Stimulated activated naive CD4-positive, alpha-beta T cell (primary cell): ENCODE measurements around the gene SEPTIN1.

ENCODE experiments used
- DNase-seq, 6 experiments: peaks; one replicate each; lab custom pipeline; 2025; lab: John Stamatoyannopoulos, UW

SEPTIN1 gene, protein sequence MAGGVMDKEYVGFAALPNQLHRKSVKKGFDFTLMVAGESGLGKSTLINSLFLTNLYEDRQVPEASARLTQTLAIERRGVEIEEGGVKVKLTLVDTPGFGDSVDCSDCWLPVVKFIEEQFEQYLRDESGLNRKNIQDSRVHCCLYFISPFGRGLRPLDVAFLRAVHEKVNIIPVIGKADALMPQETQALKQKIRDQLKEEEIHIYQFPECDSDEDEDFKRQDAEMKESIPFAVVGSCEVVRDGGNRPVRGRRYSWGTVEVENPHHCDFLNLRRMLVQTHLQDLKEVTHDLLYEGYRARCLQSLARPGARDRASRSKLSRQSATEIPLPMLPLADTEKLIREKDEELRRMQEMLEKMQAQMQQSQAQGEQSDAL

DNA sequence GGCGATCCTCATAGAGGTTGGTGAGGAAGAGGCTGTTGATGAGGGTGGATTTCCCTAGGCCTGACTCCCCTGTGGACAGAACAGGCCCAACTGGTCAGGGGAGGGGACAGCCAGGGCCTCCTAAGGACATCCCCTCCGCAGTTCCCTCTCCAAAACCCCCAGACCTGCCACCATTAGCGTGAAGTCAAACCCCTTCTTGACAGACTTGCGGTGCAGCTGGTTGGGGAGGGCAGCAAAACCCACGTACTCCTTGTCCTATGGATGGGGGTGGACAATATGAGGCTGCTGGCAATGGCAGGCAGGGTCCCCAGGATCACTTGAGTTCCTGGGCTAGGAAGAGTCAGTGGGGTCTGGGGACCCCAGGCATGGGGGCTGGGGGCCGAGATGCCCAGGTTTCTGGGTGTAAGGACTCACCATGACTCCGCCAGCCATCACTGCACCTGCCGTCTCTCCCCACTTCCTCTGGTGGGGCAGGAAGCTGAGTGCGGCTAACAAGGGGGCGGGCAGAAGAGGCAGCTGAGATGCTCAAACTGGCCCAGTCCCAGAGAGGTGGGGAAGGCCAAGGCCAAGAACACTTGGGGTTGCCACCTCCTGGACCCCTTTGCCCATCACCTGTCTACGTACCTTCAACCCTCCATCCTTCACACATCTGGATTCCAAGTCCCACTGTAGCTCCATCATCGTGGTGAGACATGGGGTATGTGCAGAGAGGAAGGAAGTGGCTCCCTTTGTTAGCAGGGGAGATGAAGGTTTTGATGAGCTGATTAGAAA is at the start of gene SEPTIN1:
Gene SEPTIN1, minus strand, starts transcription at position 451 of the 771 bp plus-strand sequence. Its CDS starts 19 bp downstream, at position 432.
- DNase-seq, result peak; percentile 53 to 84 (median 68)

DNA sequence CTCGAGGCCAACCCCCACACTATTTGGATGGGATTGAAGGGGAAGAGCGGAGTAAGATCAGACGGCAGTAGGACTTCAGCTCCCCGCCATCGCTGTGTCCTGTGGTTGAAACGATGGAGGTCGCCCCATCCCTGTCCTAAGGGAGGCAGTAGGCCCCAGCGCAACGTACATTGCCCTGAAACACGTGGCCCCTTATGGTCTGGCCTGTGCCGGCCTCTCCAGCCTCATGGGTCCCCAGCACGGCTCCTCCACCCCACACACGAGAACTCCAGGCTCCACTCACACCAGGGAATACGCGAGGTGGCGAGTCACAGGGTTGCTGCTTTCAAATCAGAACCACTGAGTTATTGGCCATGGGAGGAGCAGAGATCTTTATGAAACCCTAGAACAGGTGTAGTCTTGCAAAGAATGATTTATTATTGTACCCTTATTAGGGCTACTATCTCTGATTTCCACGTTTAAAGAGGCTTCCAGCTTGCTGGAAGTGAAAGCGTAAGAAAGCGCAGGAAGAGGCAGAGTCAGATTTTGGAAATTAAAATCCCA is 48.1 kb upstream of the SEPTIN1 start:
- DNase-seq, result no peak

DNA sequence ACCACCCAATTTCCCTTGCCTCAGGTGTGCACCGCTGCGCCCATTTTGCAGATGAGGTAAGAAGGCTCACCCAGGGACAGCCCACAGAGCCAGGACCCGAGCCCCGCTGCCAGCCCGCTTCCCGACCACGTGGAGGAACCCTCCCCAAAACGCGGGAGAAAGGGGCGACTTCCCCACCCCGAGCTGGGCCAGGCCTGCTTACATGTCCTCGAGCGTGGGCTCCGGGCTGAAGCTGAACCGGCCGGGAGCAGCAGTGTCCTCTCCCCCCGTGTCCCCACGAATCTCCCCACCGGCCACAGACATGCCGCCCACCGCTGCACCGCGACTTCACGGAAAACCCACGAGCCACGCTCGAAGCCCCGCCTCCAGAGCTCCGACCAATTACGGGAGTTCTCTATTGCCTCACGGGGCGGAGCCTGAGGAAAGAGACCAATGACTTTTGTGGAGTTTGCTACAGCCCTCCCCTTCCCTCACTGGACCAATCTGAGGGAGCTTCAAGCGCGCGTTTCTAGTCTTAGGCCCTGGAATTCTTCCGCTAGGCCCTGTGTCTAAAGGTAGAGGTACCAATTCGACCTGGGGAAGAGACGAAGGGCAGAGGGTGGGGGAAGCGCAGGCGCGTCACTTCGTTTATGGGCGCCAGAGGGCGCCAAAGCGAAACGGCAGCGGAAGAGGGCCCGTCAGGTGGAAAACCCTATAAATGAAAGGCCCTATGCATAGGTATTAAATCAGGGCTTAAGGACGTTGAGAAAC is 47.5 kb upstream of the SEPTIN1 start, which contains the start of gene DCTPP1:
Gene DCTPP1, minus strand, starts transcription at position 353 of the 750 bp plus-strand sequence. Its CDS starts 50 bp downstream, at position 303.
- peak; percentile 93 to 98 (median 96) for DNase-seq

DNA sequence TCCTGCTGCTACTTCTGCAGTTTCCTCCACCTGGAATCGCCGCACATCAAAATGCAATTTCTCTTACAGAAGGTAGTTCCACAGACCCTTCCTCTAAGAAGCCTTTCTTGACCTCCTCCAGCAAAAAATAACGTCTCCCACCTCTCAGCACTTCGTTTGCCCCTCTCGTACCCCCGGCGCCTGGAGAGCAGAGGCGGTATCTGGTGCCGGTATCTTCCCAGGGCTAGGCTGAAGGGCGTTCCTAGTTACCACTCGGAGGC is 47.0 kb upstream of the SEPTIN1 start:
- DNase-seq, result peak in 1 of 6 experiments; percentile 26

DNA sequence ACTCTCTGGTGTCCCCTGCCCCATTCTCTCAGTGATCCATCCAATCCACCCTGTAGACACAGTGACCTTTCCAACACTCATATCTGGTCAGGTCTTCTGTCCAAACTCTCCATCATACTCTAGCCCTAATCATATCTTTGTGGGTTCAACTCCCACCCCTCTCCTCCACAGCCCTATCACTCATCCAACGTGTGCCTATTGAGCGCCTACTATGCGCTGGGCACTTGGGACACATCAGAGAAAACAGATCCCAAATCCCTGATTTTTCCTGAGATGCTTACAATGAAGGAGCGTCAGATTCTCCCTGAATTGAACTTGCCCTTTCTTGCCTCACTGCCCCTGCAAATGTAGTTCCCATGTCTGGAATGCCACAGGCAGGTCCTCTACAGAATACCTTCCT is 45.7 kb upstream of the SEPTIN1 start:
- DNase-seq, result no peak

DNA sequence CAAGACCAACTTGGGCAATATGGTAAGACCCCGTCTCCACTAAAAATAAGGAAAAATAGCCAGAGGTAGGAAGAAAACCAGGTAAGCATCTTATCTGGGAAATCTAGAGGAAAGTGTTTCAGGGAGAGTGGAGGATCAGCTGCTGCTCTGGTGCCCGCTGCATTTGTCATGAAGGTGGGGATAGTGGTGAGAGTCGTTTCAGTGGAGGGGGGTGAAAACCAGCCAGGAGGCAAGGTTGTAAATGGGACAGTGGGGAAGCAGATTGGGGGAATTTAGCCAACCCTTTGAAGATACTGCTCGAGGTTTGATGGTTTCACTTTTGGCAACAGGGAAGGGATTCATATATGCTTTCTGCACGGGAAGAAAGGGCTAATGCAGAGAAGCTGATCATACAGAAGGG is 38.6 kb upstream of the SEPTIN1 start:
- no peak for DNase-seq

DNA sequence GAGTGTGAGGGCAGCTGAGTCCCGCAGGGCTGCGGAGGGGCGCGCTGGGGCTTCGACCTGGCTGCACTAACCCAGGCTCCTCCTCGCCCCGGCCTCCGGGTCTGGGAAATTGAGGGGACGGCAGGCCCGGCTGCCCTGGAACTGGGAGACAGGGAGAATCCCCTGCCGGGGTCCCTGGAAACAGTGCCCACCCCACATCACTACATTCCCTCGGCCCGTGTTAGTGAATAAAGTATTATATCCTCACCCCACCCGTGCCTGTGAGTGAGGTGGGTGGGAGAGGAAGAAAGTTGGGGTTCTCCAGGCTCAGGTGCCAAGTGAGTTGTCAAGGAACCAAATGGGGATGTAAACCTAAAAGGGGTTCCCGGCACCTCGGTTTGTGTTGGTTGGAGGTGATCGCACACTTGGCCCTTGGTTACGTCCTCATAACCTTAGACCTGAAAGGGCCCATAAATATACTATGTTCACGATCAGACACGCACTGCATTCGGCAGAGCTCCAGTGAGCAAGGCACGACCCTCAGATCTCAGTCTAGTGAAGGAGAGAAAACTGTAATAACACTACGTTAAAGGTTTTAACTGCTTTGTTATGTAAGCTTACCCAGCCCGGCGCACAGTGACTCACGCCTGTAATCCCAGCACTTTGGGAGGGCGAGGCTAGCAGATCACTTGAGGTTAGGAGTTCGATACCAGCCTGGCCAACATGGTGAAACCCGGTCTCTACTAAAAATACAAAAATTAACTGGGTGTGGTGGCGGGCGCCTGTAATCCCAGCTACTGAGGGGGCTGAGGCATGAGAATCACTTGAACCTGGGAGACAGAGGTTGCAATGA is 36.2 kb upstream of the SEPTIN1 start:
- DNase-seq, result peak in 1 of 6 experiments; percentile 22

DNA sequence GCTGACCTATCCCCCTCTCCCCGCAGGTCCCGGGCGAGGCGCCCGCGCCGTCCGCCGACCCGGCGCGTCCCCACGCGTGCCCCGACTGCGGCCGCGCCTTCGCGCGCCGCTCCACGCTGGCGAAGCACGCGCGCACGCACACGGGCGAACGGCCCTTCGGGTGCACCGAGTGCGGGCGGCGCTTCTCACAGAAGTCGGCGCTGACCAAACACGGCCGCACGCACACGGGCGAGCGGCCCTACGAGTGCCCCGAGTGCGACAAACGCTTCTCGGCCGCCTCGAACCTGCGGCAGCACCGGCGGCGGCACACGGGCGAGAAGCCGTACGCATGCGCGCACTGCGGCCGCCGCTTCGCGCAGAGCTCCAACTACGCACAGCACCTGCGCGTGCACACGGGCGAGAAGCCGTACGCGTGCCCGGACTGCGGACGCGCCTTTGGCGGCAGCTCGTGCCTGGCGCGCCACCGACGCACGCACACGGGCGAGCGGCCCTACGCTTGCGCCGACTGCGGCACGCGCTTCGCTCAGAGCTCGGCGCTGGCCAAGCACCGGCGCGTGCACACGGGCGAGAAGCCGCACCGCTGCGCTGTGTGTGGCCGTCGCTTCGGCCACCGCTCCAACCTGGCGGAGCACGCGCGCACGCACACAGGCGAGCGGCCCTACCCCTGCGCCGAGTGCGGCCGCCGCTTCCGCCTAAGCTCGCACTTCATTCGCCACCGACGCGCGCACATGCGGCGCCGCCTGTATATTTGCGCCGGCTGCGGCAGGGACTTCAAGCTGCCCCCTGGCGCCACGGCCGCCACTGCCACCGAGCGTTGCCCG is 35.4 kb upstream of the SEPTIN1 start:
- DNase-seq, result peak; percentile 79 to 91 (median 84)

DNA sequence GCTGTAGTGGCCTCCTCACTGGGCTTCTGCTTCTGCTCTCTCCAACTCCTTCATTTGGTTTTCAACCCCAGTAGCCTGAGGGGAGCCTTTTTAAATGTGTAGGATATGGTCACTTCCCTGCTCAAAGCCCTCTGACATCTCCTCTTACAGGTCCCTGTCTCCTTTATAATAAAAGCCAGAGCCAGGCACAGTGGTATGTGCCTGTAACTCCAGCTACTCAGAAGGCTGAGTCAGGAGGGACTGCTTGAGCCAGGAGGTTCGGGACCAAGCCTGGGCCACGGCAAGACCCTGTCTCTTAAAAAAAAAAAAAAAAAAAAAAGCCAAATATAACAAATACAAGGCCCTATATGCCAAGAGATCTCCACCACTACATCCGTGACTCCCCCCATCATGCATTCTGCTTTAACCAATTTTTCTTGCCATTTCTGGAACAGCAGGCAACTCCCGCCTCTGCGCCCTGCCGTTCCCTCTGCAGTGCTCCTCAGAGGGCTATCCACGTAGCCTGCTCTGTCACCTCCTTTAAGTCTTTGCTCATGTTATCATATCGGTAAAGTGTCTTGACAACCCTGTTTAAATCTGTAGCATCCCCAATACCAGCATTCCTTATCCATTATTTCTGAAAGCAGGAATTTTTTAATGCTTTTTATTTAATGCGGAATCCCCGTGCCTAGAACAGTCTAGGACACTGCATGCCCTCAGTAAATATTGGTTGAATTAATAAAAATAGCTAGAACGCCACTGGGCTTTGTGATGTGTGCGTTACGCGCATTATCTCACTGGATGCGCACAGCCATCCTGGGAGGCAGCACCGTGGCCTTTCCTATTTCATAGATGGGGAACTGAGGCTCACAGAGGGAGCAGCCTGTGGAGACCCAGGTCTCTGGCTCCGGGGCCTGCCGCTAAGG is 34.5 kb upstream of the SEPTIN1 start:
- DNase-seq, result no peak

DNA sequence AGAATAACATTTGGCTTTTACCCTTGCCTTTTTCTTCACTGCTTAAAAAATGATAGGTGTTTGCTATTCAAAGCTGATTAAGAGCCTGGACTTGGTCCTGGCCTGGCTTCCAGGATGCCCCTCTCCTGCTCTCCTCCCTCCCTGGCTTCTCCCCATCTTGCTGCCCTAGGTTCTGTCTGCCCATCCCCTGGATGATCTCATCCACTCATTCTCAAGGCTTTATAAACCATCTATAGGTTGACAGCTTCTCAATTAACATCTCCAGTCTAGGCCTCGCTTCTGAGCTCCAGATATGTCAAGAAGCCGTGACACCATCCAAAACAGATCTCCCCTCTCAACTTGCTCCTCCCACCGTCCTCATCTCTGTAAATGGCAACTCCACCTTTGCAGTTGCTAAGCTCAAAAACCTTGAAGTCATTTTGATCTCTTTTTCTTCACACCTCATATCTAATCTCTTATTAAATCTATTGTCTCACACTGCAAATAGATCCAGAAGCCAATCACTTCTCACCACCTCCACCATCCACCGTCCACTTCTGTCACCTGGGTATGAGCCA is 33.8 kb upstream of the SEPTIN1 start:
- DNase-seq, result no peak

DNA sequence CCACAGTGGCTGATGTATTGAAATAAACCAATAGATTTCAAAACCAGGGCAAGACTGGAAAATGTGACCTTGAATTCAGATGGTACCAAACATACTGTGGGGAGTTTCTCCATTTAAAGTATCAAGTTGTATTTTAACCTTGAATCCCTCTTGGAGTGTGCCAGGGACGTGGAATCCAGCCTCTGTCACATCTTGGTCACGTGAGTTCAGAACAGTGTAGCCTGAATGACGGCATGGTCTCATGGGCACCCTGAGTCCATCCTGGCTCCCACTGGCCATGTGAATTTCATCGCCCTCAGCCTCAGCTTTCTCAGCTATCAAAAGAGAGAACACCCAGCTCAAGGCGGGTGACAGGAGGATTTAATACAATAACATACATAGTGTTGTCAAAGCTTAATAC is 31.8 kb upstream of the SEPTIN1 start:
- DNase-seq, result no peak

DNA sequence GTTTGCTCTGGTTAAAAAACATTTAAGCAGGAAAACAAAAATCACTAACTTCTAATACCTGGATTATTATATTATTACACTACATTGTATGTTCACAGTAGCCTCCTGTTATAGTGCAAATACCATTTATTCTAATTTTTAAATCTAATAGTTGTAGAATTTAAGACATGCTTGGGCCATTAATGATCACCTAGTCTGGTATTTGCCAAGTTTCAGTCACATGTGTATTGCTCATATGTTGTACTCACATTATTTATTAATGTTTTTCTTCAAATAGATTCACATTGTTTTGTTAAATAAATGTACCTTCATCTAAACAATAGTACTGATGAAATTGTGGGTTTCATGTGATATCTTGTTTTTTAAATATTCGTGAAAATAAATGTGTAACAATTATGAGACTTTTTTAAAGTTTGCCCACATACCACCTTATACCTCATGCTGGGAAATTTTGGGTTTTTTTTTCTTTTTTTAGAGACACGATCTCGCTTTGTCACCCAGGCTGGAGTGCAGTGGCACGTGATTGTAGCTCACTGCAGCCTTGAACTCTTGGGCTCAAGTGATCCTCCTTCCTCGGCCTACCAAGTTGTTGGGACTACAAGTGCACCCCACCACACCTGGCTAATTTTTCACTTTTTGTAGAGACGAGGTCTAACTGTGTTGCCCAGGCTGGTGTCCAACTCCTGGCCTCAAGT is 30.9 kb upstream of the SEPTIN1 start:
- DNase-seq, result no peak

DNA sequence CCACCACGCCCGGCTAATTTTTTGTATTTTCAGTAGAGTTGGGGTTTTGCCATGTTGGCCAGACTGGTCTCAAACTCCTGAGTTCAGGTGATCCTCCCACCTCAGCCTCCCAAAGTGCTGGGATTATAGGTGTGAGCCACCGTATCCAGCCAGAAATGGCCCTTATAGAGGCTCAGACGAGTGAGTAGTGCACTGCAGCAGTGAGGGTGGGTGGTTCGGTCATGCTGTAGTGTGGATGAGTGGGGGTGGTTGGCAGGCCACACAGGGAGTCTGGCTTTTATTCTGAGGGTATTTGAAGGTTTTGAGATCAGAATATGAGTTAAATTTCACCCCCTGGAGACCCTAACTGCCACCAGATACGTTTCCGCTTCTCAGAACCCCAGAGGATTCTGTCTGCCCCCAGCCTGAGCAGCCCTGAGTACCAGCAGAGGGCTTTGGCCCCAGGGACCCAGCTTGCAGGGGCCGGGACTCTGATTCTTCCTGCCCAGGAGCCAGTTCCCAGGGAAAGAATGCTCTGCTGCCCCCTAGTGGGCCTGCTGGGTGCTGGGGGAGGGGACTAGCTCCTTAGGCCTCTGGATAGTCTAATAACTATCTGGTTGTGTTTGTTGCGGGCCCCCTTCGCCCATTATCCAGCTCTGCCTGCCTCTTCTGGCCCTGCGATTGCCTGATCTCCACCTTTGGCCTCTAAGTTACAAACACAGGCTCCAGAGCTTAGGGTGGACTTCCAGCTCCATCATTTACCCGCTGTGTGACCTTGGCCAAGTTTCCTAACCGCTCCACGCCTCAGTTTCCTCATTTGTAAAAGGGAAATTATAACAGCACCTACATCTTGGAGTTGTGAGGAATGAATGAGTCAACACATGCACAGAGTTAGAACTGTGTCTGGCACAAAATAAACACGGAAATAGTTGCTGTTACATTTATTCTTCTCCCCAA is 27.0 kb upstream of the SEPTIN1 start:
- DNase-seq, result peak; percentile 77 to 94 (median 88)

DNA sequence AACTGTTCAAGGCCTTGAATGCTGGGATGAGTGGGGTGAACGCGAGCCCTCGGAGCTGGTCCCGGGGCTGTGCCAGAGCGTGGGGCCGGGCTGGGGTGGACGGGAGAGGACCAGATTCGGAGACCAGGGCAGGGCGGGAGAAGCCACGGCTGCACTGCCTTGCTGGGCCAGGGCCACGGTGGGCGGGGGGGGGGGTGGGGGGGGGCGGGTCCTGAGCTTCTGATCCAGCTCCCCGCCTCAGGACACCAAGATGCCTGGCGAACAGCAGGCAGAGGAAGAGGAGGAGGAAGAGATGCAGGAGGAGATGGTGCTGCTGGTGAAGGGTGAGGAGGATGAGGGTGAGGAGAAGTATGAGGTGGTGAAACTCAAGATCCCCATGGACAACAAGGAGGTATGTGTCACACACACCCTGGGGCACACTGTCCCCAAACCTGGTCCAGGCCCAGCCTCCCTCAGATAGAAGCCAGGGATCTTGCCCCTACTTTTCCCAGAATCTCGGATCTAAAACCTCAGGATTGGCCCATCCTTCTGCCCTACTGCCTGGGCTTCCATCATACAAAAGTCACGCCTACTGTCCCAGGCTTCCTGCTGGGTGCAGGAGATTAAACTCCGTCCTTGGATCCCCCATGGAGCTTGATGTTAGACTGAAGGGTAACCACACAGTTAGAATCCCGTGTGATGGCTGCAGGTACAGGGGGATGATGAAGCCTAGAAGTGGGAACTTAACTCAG is 25.6 kb upstream of the SEPTIN1 start:
- DNase-seq, result peak in 1 of 6 experiments; percentile 26

DNA sequence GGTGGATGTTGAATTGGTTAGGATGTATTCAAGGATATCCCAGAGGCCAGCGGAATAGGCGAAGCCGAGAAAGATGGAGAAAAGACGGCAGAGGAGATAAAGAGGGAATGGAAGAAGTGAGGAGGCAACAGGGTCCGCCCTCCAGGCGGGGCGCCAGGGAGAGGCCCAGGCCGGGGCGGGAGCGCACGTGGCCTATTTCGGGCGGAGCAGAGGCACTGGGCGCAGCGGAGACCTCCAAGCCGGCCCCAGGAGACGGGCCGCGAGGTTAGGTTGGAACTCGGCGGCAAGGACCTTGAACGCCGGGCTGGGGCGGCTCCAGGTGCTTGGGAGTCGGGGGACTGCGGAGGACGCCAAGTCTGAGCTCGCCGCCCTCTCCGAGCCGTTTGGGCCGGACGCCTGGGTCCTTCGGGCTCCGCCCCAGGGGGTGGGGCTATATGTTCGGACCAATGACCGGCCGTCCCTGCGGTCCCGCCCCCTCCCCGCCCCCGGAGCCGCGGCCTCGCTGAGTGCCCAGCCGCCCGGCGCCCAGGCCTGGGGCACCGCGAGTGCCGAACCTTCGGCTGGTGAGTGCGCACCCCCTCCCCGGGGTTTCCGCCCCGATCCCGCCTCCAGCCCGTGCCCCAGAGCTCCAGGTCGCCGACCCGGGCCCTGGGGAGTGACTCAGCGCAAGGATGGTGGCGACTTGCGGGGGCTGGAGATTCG is 24.9 kb upstream of the SEPTIN1 start, which contains the start of gene ZNF771:
Gene ZNF771, plus strand, starts transcription at position 505 of the 702 bp plus-strand sequence. CDS start 448 bp downstream, outside the sequence.
- peak; percentile 43 to 86 (median 74) for DNase-seq

DNA sequence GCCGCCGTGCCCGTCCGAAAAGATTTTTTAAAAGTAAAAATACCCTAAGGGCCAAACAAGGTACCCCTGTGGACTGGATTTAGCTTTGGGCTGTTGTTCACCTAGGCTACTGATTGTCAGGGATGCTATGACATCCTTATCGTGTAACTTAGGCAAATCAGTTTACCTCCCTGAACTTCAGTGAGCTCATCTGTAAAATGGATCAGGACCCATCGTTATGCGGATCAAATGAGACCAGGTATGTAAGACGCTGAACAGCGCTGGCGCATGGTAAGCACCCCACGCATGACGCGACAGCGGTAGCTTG is 24.4 kb upstream of the SEPTIN1 start:
- no peak for DNase-seq
